Measurements from ENCODE around the gene HPCAL4. TPM values are rescaled to one million over a fixed set of nuclear protein-coding genes. Genes with fewer than 3 reads are reported as not detected.

HPCAL4 gene
- total RNA-seq, 1 donor from 2014 or later = 0.13 TPM

DNA sequence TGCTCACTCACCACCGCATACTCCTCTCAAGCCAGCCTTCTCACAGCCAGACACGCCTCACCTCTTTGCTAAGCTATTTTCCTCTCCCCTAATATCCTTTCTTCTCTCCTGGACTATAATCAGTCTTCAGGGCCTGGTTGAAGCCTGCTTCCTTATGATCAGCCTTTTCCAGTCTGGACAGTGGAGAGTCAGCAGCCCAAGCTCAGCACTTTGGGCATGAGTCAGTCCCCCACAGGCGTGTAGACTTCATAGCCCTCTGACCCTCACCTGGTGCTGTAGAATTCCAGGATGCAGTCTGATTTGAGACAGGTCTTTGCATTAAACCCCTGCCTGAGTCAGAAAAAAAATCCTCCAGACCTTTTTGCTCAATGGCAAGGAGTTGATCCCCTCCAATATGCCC lies 2.5 kb downstream of the HPCAL4 start:
- no peaks in the 10 kb centered on the region for H3K36me3 ChIP-seq
- no peak overlapping the region for H3K4me2 ChIP-seq
- H3K9me3 Mint-ChIP-seq = peaks cover 2% of the 10 kb centered on the region
- no peak overlapping the region for H3K4me3 ChIP-seq
- TF ChIP-seq EZH2 (IDR thresholded peaks at IDR 0.05) (no peak), EZH2phosphoT487 (IDR thresholded peaks at IDR 0.05) (no peak)
- TF ChIP-seq, protein P1, sequence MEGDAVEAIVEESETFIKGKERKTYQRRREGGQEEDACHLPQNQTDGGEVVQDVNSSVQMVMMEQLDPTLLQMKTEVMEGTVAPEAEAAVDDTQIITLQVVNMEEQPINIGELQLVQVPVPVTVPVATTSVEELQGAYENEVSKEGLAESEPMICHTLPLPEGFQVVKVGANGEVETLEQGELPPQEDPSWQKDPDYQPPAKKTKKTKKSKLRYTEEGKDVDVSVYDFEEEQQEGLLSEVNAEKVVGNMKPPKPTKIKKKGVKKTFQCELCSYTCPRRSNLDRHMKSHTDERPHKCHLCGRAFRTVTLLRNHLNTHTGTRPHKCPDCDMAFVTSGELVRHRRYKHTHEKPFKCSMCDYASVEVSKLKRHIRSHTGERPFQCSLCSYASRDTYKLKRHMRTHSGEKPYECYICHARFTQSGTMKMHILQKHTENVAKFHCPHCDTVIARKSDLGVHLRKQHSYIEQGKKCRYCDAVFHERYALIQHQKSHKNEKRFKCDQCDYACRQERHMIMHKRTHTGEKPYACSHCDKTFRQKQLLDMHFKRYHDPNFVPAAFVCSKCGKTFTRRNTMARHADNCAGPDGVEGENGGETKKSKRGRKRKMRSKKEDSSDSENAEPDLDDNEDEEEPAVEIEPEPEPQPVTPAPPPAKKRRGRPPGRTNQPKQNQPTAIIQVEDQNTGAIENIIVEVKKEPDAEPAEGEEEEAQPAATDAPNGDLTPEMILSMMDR (IDR thresholded peaks at IDR 0.05) = no peak
- DNase-seq (ENCODE audit: low spot score) = no peak
- H3K27me3 Mint-ChIP-seq (ENCODE audit: insufficient read depth, low read depth) = peaks cover 53% of the 10 kb centered on the region
- peaks cover 31% of the 10 kb centered on the region for H3K4me1 Mint-ChIP-seq
- H3K9ac ChIP-seq = no peak overlapping the region
- peaks cover 36% of the 10 kb centered on the region for H4K20me1 ChIP-seq (ENCODE audit: low read depth)
- no peak overlapping the region for H3K27ac ChIP-seq
- no peak overlapping the region for H2AFZ ChIP-seq (replicated peaks)
- H3K27me3 ChIP-seq = peaks cover 100% of the 10 kb centered on the region
- no peaks in the 10 kb centered on the region for H3K79me2 ChIP-seq (ENCODE audit: low read depth)
- H3K4me1 ChIP-seq = peaks cover 7% of the 10 kb centered on the region
- peak overlapping the region; percentile 8 for H3K27ac Mint-ChIP-seq
- H3K36me3 Mint-ChIP-seq = no peaks in the 10 kb centered on the region
- no peaks in the 10 kb centered on the region for H3K9me3 ChIP-seq (ENCODE audit: low read depth)
- H3K4me3 Mint-ChIP-seq = no peak overlapping the region
- no peaks in the 10 kb centered on the region for H3F3A ChIP-seq (ENCODE audit: low read depth)

DNA sequence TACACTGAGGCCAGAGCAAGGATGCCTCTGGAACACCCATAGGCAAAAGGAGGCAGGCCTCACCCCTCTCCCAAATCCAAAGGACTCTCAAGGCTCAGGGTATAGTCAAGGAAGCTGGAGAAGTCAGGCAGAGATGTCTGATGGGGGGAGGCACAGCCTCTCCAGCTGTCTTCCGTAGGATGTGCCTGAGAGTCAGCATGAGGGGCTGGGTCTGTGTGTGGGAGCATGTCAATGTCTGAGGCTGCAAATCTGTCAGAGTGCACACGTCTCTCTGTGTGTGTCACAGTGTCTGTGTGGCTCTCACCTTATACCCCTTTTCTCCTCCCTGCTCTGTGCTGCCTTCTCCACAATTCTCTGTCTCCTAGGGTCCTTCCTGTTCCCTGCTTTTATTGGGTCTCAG lies 4.0 kb downstream of the HPCAL4 start:
- peaks cover 27% of the 10 kb centered on the region for H3K4me1 Mint-ChIP-seq
- TF ChIP-seq EZH2 (IDR thresholded peaks at IDR 0.05) = no peak
- no peak for TF ChIP-seq EZH2phosphoT487 (IDR thresholded peaks at IDR 0.05)
- TF ChIP-seq, protein P1 (IDR thresholded peaks at IDR 0.05) = no peak
- H3K27ac ChIP-seq = no peak overlapping the region

DNA sequence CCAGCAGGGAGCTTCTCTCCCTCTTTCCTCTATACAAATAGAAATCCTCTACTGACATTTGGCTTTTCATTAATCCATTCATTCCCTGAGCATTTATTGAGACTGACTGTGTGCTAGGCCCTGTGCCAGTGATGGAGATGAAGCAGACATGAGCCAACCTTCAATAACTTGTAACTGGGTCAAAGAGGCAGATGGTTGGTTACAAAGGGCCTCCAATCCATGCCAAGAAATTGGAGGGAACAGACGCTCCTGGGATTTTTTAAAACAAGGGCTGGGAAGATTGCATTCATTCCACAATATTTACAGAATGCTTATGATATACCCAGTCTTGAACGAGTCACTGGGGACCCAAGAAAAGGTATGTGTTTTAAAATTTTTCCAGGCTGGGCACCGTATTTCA lies 6.2 kb downstream of the HPCAL4 start:
- Histone ChIP-seq H2AFZ (replicated peaks) (no peak overlapping the region), H3K27ac (no peak overlapping the region), H3K4me3 (no peak overlapping the region), H3K4me2 (no peak overlapping the region), H3K9ac (no peak overlapping the region), H3F3A (ENCODE audit: low read depth) (no peaks in the 10 kb centered on the region), H4K20me1 (ENCODE audit: low read depth) (peaks cover 10% of the 10 kb centered on the region), H3K36me3 (no peaks in the 10 kb centered on the region), H3K79me2 (ENCODE audit: low read depth) (no peaks in the 10 kb centered on the region), H3K27me3 (peaks cover 100% of the 10 kb centered on the region), H3K9me3 (ENCODE audit: low read depth) (no peaks in the 10 kb centered on the region), H3K4me1 (no peaks in the 10 kb centered on the region)
- no peak overlapping the region for H3K4me3 Mint-ChIP-seq
- peaks cover 2% of the 10 kb centered on the region for H3K9me3 Mint-ChIP-seq
- peaks cover 2% of the 10 kb centered on the region for H3K36me3 Mint-ChIP-seq
- peaks cover 18% of the 10 kb centered on the region for H3K4me1 Mint-ChIP-seq
- TF ChIP-seq EZH2 (IDR thresholded peaks at IDR 0.05) (no peak), EZH2phosphoT487 (IDR thresholded peaks at IDR 0.05) (no peak)
- TF ChIP-seq, protein P1 (IDR thresholded peaks at IDR 0.05) = no peak
- H3K27ac Mint-ChIP-seq = no peak overlapping the region
- H3K27me3 Mint-ChIP-seq (ENCODE audit: insufficient read depth, low read depth) = peaks cover 44% of the 10 kb centered on the region
- DNase-seq (ENCODE audit: low spot score) = no peak

More for the DNA sequence above, 4.0 kb downstream of the HPCAL4 start:
- no peak overlapping the region for H3K4me3 ChIP-seq
- peaks cover 2% of the 10 kb centered on the region for H3K36me3 Mint-ChIP-seq
- H3K27ac Mint-ChIP-seq = no peak overlapping the region
- H3K36me3 ChIP-seq = no peaks in the 10 kb centered on the region
- no peaks in the 10 kb centered on the region for H3F3A ChIP-seq (ENCODE audit: low read depth)
- peaks cover 7% of the 10 kb centered on the region for H3K4me1 ChIP-seq
- H3K27me3 Mint-ChIP-seq (ENCODE audit: insufficient read depth, low read depth) = peaks cover 53% of the 10 kb centered on the region
- no peak overlapping the region for H3K9ac ChIP-seq
- no peaks in the 10 kb centered on the region for H3K9me3 ChIP-seq (ENCODE audit: low read depth)
- H3K79me2 ChIP-seq (ENCODE audit: low read depth) = no peaks in the 10 kb centered on the region
- H4K20me1 ChIP-seq (ENCODE audit: low read depth) = peaks cover 27% of the 10 kb centered on the region
- H3K4me3 Mint-ChIP-seq = no peak overlapping the region
- H2AFZ ChIP-seq (replicated peaks) = no peak overlapping the region
- no peak for DNase-seq (ENCODE audit: low spot score)
- peaks cover 2% of the 10 kb centered on the region for H3K9me3 Mint-ChIP-seq
- no peak overlapping the region for H3K4me2 ChIP-seq
- peaks cover 100% of the 10 kb centered on the region for H3K27me3 ChIP-seq

All from neural progenitor cell (in vitro differentiated cells).